Fibroblast of lung (primary cell): Measurements from ENCODE around the gene AFG3L2.

Experiments
- CTCF ChIP-seq, 2 donors: IDR thresholded peaks in 1 of 2; conservative IDR thresholded peaks in 1 of 2; 1 replicate in 1 of 2; 2 replicates in 1 of 2; pipeline ENCODE4 v1.5.1; 2011 to 2012; ENCODE audit warnings: low read length in 2 of 2, control low read depth in 1 of 2, inconsistent platforms in 1 of 2, low read depth in 1 of 2, mild to moderate bottlenecking in 1 of 2
- EZH2 ChIP-seq: IDR thresholded peaks from 2 replicates; pipeline ENCODE4 v1.5.1; 2012; ENCODE audit warnings: low read length, control low read depth, mild to moderate bottlenecking; ENCODE audit errors: missing control alignments

GRCh38 chr18:12417687-12418086, 40.7 kb upstream of the AFG3L2 start:
- TF ChIP-seq CTCF (conservative IDR thresholded peaks at IDR 0.05 in 1 of 2, IDR thresholded peaks at IDR 0.05 in 1 of 2; ENCODE audit: low read depth in 1 of 2, low read length in 2 of 2) (no peak), EZH2 (no peak)
